K562 (cell line): Measurements from ENCODE around the gene ABCA1. TPM values are rescaled to one million over a fixed set of nuclear protein-coding genes. Genes with fewer than 3 reads are reported as not detected.

Experiments
- ATAC-seq: fragments of 200-7000 bp; cut with Tn5 transposase; 3 replicates; pipeline ENCODE4 v1.9.1; 2020; ENCODE audit warnings: moderate library complexity
- BruUV-seq: library from RNA; stranded (reverse); fragments of 400-500 nt; replicated peaks from 2 replicates; lab custom pipeline; 2021; lab: Mats Ljungman, UMichigan
- CTCF ChIA-PET: fragments of 300-600 bp; formaldehyde crosslinking; extraction: SDS; loops from one replicate; lab custom pipeline; 2021; ENCODE audit warnings: low intra/inter-chr PET ratio; lab: Yijun Ruan, JAX
- POLR2A ChIA-PET: fragments of 300-600, 350-650 bp; sonication (Branson Sonifier 250); formaldehyde crosslinking; extraction: SDS; loops from one replicate; lab custom pipeline; 2021; ENCODE audit warnings: antibody characterized with exemption, inconsistent platforms; lab: Yijun Ruan, JAX
- DNase-seq, 4 experiments: peaks; one replicate each; pipeline versions ENCODE4 v3.0.0 to v3.0.0-alpha.2; 2011 to 2018; ENCODE audit warnings: low spot score in 3 of 4, mixed read lengths in 3 of 4; ENCODE audit errors: extremely low read depth in 1 of 4
- FAIRE-seq: peaks from 2 replicates; lab custom pipeline; 2011; peaks lifted over from hg19 to GRCh38; lab: Jason Lieb, UNC
- H2AFZ ChIP-seq: 2 replicates; pipeline ENCODE4 v1.6.0; 2011; ENCODE audit warnings: low read depth, low read length, control low read depth, inconsistent platforms
- H3K27ac ChIP-seq: fragments of 200-600 bp; 3 replicates; pipeline ENCODE4 v1.8.0; 2011; ENCODE audit warnings: low read depth, mild to moderate bottlenecking, control low read depth, inconsistent platforms, low read length, moderate library complexity, mixed read lengths; ENCODE audit errors: extremely low read depth
- H3K27me3 ChIP-seq, 2 experiments: fragments of 300-600 bp in 1 of 2; 2 replicates in 1 of 2; 3 replicates in 1 of 2; pipeline versions ENCODE4 v1.6.0 to v1.8.0; 2011; ENCODE audit warnings: inconsistent platforms in 2 of 2, low read length in 2 of 2, mild to moderate bottlenecking in 1 of 2, mixed read lengths in 1 of 2, moderate library complexity in 1 of 2; ENCODE audit not compliant: control insufficient read depth in 2 of 2, insufficient read depth in 2 of 2
- H3K36me3 ChIP-seq: fragments of 300-600 bp; 3 replicates; pipeline ENCODE4 v1.8.0; 2011; ENCODE audit warnings: mild to moderate bottlenecking, low read length, inconsistent platforms; ENCODE audit not compliant: control insufficient read depth, insufficient read depth
- H3K4me1 ChIP-seq, 2 experiments: fragments of 200-600 bp in 1 of 2; replicated peaks in 1 of 2; 2 replicates in 1 of 2; 3 replicates in 1 of 2; pipeline versions ENCODE4 v1.5.1 to v1.8.0; 2011; ENCODE audit warnings: inconsistent platforms in 2 of 2, low read length in 2 of 2, mild to moderate bottlenecking in 1 of 2, mixed read lengths in 1 of 2, moderate library complexity in 1 of 2; ENCODE audit not compliant: control insufficient read depth in 2 of 2, insufficient read depth in 2 of 2
- H3K4me2 ChIP-seq: 2 replicates; pipeline ENCODE4 v1.6.1; 2011; ENCODE audit warnings: low read length, control low read depth, inconsistent platforms, mixed read lengths; ENCODE audit not compliant: insufficient read depth
- H3K4me3 ChIP-seq: fragments of 200-600 bp; sonication (generic), shearing (Covaris generic); 2 replicates; pipeline ENCODE4 v1.5.1; 2016; ENCODE audit warnings: control low read depth, inconsistent platforms
- H3K79me2 ChIP-seq: fragments of 200-600 bp; 3 replicates; pipeline ENCODE4 v1.8.0; 2011; ENCODE audit warnings: low read length, inconsistent platforms; ENCODE audit not compliant: control insufficient read depth, insufficient read depth
- H3K9ac ChIP-seq, 2 experiments: 2 replicates each; pipeline versions ENCODE4 v1.6.0 to v1.6.1; 2011; ENCODE audit warnings: low read depth in 2 of 2, low read length in 2 of 2, control low read depth in 1 of 2, inconsistent platforms in 1 of 2, mild to moderate bottlenecking in 1 of 2, mixed read lengths in 1 of 2; ENCODE audit not compliant: insufficient read depth in 1 of 2
- H3K9me1 ChIP-seq: one replicate; pipeline ENCODE4 v1.6.0; 2011; ENCODE audit warnings: inconsistent platforms, mild to moderate bottlenecking, low read length, moderate library complexity; ENCODE audit not compliant: control insufficient read depth, insufficient read depth
- H3K9me3 ChIP-seq: replicated peaks from 2 replicates; pipeline ENCODE4 v1.5.1; 2011; ENCODE audit warnings: low read depth, low read length, inconsistent platforms; ENCODE audit not compliant: control insufficient read depth, insufficient read depth
- H4K20me1 ChIP-seq: replicated peaks from 2 replicates; pipeline ENCODE4 v1.6.1; 2011; ENCODE audit warnings: low read length, inconsistent platforms, mixed read lengths; ENCODE audit not compliant: control insufficient read depth, insufficient read depth
- BRD9 ChIP-seq: fragments of 450-650 bp; IDR thresholded peaks from 2 replicates; pipeline ENCODE4 v1.6.1; 2018; ENCODE audit warnings: low read depth; ENCODE audit not compliant: partially characterized antibody
- CBX1 ChIP-seq: sonication (generic); IDR thresholded peaks from 2 replicates; pipeline ENCODE4 v1.6.1; 2016; ENCODE audit warnings: antibody characterized with exemption, low read depth, mild to moderate bottlenecking
- FOXJ2 ChIP-seq: fragments of 200-800 bp; sonication (Bioruptor generic); IDR thresholded peaks from 2 replicates; pipeline ENCODE4 v1.6.1; 2016; ENCODE audit warnings: missing genetic modification characterization, missing compliant biosample characterization
- HIVEP1 ChIP-seq: fragments of 250-450 bp; sonication (Bioruptor Pico); IDR thresholded peaks from 2 replicates; pipeline ENCODE4 v1.4.0; 2020; ENCODE audit warnings: mild to moderate bottlenecking
- NCOA1 ChIP-seq: fragments of 450-650 bp; IDR thresholded peaks from 2 replicates; pipeline ENCODE4 v1.6.1; 2016; ENCODE audit warnings: low read depth
- NUFIP1 ChIP-seq: fragments of 450-650 bp; IDR thresholded peaks from 2 replicates; pipeline ENCODE4 v1.6.1; 2018; ENCODE audit not compliant: partially characterized antibody
- RBM39 ChIP-seq: fragments of 200-400 bp; formaldehyde crosslinking; optimal IDR thresholded peaks from 2 replicates; pipeline ENCODE3; 2018; ENCODE audit warnings: low read depth, low read length
- SIN3B ChIP-seq: fragments of 450-650 bp; IDR thresholded peaks from 2 replicates; pipeline ENCODE4 v1.6.1; 2017; ENCODE audit warnings: low read depth, mild to moderate bottlenecking, moderate library complexity
- U2AF1 ChIP-seq: fragments of 200-400 bp; formaldehyde crosslinking; optimal IDR thresholded peaks from 2 replicates; pipeline ENCODE3; 2017; ENCODE audit warnings: mild to moderate bottlenecking, low read depth, low read length, moderate library complexity
- ZNF121 ChIP-seq: sonication (generic); formaldehyde crosslinking; conservative IDR thresholded peaks from 2 replicates; pipeline ENCODE4 v1.8.0; 2022; ENCODE audit warnings: missing genetic modification reagents
- ZNF717 ChIP-seq: fragments of 250-450 bp; sonication (Bioruptor Pico); IDR thresholded peaks from 2 replicates; pipeline ENCODE4 v1.5.0; 2021
- WGBS: fragments of 100-300 bp; shearing (Covaris generic); methylation state at CpG from one replicate; pipeline ENCODE4 v1.1.6; 2016; ENCODE audit warnings: low coverage, mixed read lengths; ENCODE audit not compliant: insufficient coverage; ENCODE audit errors: missing lambda C conversion rate; 5-methylcytosine and 5-hydroxymethylcytosine counted together
- in situ Hi-C: fragments of 300-500 bp; cut with MboI; formaldehyde crosslinking; loops from 4 replicates; pipeline ENCODE4 v1.15.0; 2018; ENCODE audit warnings: inconsistent platforms, mixed read lengths
- intact Hi-C: fragments of 100-400 bp; cut with micrococcal nuclease; formaldehyde crosslinking; loops from 2 replicates; pipeline ENCODE4 v1.14.2; 2022
- polyA plus RNA-seq, 8 experiments: library from polyadenylated mRNA; depleted of rRNA in 4 of 8; stranded (reverse) in 5 of 8; unstranded in 3 of 8; fragments of >200 nt; fragmentation: Nextera tagmentation in 2 of 8; fragmentation: Illumina TruSeq in 1 of 8; extraction: Ambion mirVana in 2 of 8; extraction: Trizol in 1 of 8; gene quantifications; 2 replicates each; pipeline versions ENCODE4 v1.2.1 to v1.2.3, GENCODE V29; 2011 to 2014; ENCODE audit warnings: inconsistent platforms in 1 of 8, missing spikeins in 1 of 8
- total RNA-seq, 7 experiments: library from RNA; depleted of rRNA in 6 of 7; stranded (reverse); fragments of >200 nt in 6 of 7; fragmentation: Illumina TruSeq in 2 of 7; extraction: Trizol in 2 of 7; gene quantifications; 2 replicates each; pipeline versions ENCODE4 v1.2.1 to v1.2.3, GENCODE V29; 2011 to 2021; ENCODE audit warnings: low replicate concordance in 1 of 7
- TF ChIP-seq, protein P1 (sequence below): fragments of 250-450 bp; sonication (Bioruptor Pico); IDR thresholded peaks from 2 replicates; pipeline ENCODE4 v1.4.0; 2020

Gene ABCA1
- total and polyA plus RNA-seq, 9 of the 15 experiments (the other 6 are each of a cell fraction or from before 2014, with no cell fraction given): under 0.01 to 0.18 (median 0.02) TPM; not detected in 5

DNA sequence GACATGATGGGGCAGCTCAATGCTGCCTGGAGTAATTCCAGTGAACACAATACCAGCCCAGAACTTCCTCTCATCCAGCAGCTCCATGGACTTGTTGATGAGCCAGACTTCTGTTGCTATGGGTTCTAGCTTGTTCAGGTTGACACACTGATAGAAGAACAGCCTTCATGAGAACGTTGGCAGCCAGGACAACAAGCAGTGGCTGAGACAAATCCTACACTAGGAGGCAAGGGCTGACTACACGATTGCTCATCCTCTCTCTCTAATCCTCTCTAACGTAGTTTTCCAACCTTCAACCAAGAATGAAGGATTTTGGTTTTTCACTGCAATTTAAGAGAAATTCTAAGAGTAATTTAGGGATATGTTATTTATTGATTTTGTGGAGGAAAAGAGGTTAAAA, 96.3 kb downstream of the ABCA1 start:
- BruUV-seq: no TSS peak
- TF ChIP-seq SIN3B: no peak
- no peak for TF ChIP-seq HIVEP1 (CRISPR knock-in tag)
- TF ChIP-seq NCOA1: no peak
- no peak for TF ChIP-seq NUFIP1
- TF ChIP-seq RBM39: no peak
- TF ChIP-seq ZNF717 (CRISPR knock-in tag): no peak
- no peak for TF ChIP-seq U2AF1
- no peak for TF ChIP-seq BRD9
- no peak for TF ChIP-seq ZNF121 (CRISPR knock-in tag)
- TF ChIP-seq, protein P1, sequence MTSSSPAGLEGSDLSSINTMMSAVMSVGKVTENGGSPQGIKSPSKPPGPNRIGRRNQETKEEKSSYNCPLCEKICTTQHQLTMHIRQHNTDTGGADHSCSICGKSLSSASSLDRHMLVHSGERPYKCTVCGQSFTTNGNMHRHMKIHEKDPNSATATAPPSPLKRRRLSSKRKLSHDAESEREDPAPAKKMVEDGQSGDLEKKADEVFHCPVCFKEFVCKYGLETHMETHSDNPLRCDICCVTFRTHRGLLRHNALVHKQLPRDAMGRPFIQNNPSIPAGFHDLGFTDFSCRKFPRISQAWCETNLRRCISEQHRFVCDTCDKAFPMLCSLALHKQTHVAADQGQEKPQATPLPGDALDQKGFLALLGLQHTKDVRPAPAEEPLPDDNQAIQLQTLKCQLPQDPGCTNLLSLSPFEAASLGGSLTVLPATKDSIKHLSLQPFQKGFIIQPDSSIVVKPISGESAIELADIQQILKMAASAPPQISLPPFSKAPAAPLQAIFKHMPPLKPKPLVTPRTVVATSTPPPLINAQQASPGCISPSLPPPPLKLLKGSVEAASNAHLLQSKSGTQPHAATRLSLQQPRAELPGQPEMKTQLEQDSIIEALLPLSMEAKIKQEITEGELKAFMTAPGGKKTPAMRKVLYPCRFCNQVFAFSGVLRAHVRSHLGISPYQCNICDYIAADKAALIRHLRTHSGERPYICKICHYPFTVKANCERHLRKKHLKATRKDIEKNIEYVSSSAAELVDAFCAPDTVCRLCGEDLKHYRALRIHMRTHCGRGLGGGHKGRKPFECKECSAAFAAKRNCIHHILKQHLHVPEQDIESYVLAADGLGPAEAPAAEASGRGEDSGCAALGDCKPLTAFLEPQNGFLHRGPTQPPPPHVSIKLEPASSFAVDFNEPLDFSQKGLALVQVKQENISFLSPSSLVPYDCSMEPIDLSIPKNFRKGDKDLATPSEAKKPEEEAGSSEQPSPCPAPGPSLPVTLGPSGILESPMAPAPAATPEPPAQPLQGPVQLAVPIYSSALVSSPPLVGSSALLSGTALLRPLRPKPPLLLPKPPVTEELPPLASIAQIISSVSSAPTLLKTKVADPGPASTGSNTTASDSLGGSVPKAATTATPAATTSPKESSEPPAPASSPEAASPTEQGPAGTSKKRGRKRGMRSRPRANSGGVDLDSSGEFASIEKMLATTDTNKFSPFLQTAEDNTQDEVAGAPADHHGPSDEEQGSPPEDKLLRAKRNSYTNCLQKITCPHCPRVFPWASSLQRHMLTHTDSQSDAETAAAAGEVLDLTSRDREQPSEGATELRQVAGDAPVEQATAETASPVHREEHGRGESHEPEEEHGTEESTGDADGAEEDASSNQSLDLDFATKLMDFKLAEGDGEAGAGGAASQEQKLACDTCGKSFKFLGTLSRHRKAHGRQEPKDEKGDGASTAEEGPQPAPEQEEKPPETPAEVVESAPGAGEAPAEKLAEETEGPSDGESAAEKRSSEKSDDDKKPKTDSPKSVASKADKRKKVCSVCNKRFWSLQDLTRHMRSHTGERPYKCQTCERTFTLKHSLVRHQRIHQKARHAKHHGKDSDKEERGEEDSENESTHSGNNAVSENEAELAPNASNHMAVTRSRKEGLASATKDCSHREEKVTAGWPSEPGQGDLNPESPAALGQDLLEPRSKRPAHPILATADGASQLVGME (CRISPR knock-in tag): no peak
- no peak for TF ChIP-seq FOXJ2 (tag)
- no peak for TF ChIP-seq CBX1
- TF ChIP-seq, all 486 proteins: peak for 0
- H3K27ac ChIP-seq: no peak overlapping the region
- FAIRE-seq: no peak
- intact Hi-C loops (no loop called here), in situ Hi-C loops (no loop called here)
- 0% methylated on average over 3 of the region's 3 CpGs for WGBS
- no peak for DNase-seq
- H3K9ac ChIP-seq: no peak overlapping the region
- ChIA-PET POLR2A (no interaction called here), CTCF (no interaction called here)
- no peak overlapping the region for H3K4me3 ChIP-seq
- no peaks in the 10 kb centered on the region for H3K4me1 ChIP-seq
- H3K36me3 ChIP-seq: no peaks in the 10 kb centered on the region
- H3K9me3 ChIP-seq: no peaks in the 10 kb centered on the region
- no peaks in the 10 kb centered on the region for H3K9me1 ChIP-seq
- no peak overlapping the region for H3K4me2 ChIP-seq
- H2AFZ ChIP-seq: no peak overlapping the region
- ATAC-seq: no peak
- H4K20me1 ChIP-seq: no peaks in the 10 kb centered on the region; the same call in 1 of the 2 replicates
- no peaks in the 10 kb centered on the region for H3K79me2 ChIP-seq
- peaks cover 4 to 37% of the 10 kb centered on the region in 2 experiments; a peak in 4 of 5 replicates for H3K27me3 ChIP-seq
